Urothelium cell line (cell line): ENCODE measurements around the gene GLOD4.
A peak's percentile ranks its signal among the peaks of the same experiment; 100 is the strongest.
"Not testable (repeated sequence)": the region's sequence is repeated elsewhere in the genome, so short reads cannot be mapped to it uniquely, and the experiment has no call there.

Experiments used
- DNase-seq: peaks from one replicate; pipeline ENCODE4 v3.0.0; 2011; ENCODE audit warnings: low spot score, mixed read lengths
- FAIRE-seq: peaks from 2 replicates; lab custom pipeline; 2011; peaks lifted over from hg19 to GRCh38; lab: Jason Lieb, UNC

The GLOD4 gene, protein sequence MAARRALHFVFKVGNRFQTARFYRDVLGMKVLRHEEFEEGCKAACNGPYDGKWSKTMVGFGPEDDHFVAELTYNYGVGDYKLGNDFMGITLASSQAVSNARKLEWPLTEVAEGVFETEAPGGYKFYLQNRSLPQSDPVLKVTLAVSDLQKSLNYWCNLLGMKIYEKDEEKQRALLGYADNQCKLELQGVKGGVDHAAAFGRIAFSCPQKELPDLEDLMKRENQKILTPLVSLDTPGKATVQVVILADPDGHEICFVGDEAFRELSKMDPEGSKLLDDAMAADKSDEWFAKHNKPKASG

DNA sequence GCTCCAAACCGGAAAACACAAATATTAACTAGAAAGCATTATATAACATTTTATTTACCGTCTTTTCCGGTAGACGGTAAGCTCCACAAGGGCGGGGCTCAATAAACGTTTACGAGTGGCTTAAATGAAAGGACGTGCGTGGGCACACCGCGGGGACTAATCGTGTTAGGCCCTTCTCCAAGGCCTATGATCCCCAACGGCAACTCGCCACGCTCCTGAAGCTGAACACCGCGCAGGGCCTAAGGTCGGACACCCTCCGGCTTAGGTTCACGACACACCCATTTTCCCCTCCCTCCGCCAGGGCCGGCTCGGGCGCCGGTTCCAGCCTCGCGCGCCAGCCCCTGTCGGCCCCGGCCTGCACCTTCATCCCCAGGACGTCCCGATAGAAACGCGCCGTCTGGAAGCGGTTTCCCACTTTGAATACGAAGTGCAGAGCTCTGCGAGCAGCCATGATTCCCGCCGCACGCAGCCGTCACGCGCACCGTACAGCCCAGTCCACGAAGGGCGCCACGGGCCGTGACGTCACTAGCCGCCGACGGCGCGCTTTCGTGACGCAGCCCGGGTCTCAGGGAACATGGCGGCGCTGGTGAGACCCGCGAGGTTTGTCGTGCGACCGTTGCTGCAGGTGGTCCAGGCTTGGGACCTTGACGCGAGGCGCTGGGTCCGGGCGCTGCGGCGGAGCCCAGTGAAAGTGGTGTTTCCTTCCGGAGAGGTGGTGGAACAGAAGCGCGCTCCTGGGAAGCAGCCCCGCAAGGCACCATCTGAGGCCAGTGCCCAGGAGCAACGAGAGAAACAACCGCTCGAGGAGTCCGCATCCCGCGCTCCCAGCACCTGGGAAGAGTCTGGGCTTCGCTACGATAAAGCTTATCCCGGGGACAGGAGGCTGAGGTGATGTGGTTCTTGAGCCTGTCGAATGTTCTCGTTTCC is at the start of gene GLOD4, which contains the start of gene MRM3:
Gene GLOD4 (minus strand): TSS at position 476 of the 927 bp plus-strand sequence. CDS start 25 bp downstream, at position 451.
Gene MRM3 (plus strand): TSS at position 549 of the 927 bp plus-strand sequence. CDS start 26 bp downstream, at position 575.
- DNase-seq = peak; percentile 93
- peak; percentile 86 for FAIRE-seq

DNA sequence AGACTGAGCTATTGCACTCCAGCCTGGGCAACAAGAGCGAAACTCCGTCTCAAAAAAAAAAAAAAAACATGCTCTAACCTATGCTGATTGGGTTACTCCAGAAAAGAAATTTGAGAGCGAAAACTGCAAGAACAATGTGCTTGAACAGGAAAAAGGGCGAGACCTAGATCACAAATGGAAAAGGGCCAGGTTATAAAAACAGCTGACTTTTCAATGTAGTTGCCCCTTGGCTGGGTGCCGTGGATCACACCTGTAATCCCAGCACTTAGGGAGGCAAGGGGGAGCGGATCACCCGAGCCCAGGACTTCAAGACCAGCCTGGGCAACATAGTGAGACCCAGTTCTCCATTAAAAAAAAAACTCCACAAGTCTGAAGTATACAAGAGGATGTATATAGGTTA is 48.9 kb upstream of the GLOD4 start:
- FAIRE-seq (no peak), DNase-seq (no peak)

DNA sequence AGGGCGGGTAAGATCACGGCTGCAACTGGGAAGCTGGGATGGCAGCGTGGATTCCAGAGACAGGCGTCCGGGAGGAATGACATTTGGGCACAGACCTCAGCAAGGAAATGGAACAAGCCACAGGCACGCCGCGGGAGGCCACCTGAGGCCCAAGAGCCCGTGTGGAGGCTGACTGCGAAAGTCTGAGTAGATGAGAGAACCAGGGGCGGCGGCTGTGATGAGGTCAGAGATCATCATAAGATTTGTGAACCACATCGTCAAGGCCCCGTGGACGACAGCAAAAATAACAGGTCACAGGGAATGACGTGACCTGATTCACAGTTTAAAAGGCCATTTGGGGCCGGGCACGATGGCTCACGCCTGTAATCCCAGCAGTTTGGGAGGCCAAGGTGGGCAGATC is 48.3 kb upstream of the GLOD4 start:
- FAIRE-seq (no peak), DNase-seq (no peak)

DNA sequence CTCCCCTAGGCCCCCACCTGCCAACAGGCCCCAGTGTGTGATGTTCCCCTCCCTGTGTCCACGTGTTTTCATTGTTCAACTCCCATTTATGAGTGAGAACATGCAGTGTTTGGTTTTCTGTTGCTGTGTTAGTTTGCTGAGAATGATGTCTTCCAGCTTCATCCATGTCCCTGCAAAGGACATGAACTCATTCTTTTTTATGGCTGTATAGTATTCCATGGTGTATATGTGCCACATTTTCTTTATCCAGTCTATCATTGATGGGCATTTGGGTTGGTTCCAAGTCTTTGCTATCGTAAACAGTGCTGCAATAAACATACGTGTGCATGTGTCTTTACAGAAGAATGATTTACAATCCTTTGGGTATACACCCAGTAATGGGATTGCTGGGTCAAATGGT is 47.5 kb upstream of the GLOD4 start:
- FAIRE-seq, DNase-seq: not testable (repeated sequence)

DNA sequence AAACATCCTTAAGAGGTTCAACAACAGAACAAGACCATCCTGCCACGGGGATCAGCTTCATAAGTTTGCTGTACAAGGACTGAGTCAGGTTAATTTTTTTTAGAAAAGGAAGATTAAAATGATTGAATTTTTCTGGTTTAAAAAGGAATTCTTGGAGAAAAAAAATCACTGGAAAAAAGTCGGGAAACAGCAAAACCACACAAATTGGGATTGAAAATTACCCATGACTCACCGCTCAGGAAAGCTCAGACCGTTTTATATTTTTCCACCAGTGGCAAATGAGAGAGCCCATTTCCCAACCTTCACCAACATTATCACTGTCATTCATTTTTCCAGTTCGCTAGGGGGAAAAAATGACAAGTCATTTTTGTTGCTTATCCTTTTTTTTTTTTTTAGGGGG is 46.7 kb upstream of the GLOD4 start:
- no peak for DNase-seq
- no peak for FAIRE-seq

DNA sequence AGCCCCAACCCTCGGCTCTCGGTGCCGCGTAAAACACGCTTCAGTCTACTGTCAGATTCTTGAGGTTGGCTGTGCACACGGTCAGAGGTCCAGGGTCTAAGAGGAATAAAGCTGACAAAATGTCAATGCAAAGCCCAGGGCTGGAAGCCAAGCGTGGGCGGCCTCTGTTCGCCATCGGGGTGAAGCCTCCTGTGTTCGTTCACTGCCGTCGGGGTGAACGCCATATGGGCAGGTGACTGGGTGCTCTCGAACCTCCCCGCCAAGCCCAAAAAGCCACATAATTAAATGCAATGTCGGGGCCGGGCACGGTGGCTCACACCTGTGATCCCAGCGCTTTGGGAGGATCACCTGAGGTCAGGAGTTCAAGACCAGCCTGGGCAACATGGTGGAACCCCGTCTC is 44.7 kb upstream of the GLOD4 start:
- FAIRE-seq (no peak), DNase-seq (no peak)

DNA sequence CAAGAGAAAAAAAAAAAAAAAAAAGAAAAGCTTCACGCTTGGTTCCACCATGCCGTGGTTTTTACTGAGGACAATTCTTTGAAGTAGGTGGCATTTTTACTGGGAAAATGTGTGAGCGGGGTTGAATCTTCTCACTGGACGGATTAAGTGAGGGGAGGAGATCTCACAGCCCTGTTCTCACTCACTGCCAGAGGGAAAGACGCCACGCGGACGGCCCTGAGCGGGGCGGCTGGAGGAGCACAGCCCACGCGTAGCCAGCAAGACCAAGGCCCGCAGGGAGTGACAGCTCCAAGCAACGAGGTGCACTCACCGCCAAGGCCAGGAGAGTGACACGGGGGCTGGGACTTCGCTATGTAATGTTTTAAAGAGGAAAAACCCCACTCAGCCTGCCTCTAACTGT is 43.1 kb upstream of the GLOD4 start:
- FAIRE-seq = no peak
- no peak for DNase-seq

DNA sequence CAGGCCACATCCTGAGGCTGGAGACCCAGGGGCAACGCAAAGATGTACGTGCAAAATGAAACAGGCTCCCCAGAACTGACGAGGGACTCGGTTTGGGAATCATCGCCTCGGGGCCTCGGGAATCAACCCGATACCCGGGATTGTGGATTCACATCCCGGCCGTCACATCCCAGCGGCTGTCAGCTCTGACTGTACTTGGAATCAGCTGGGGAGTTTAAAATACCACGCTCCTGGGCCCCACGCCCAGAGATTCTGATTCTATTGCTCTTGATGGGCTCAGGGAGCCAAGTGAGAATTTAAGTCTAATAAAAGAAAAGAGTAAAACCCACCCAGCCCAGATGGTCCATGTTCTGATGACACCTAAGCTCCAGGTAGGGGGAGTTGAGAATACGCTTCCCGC is 42.3 kb upstream of the GLOD4 start:
- DNase-seq (no peak), FAIRE-seq (no peak)

DNA sequence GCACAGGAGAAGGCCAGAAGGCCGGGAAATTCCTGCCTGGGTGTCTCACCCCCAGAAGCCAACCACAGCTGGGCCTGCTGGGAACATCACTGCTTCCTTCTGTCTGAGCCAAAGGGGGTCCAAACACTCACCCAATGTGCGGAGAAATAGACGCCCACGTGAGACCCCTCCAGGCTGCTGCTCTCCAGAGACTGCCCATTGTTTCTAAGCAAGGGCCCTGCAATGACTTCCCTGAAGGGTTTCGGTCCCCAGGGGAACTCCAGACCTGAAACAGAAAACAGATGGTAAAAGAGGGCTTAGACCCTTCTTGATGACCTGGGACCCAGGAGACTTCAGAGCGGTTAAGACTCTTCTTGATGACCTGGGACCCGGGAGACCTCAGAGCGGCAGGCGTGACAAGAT is 41.4 kb upstream of the GLOD4 start:
- DNase-seq (no peak), FAIRE-seq (no peak)

DNA sequence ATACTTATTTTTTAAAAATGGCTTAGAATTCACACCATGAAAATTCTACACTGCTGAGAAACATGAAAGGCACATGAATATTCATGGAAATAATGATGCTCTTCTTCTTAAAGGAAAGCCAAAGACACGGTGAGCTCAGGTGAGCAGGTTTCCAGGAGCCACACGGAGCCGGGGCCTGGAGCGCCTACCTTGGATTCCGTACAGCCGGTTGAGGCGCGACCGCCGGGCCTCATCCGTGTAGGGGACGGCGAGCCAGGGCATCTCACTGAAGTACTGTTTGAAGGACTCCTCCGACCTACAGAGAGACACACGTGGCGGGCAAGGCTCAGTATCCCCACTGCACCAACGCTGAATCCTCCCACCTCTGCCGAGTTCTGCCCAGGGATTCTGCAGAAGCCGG is 37.2 kb upstream of the GLOD4 start:
- DNase-seq (no peak), FAIRE-seq (no peak)

DNA sequence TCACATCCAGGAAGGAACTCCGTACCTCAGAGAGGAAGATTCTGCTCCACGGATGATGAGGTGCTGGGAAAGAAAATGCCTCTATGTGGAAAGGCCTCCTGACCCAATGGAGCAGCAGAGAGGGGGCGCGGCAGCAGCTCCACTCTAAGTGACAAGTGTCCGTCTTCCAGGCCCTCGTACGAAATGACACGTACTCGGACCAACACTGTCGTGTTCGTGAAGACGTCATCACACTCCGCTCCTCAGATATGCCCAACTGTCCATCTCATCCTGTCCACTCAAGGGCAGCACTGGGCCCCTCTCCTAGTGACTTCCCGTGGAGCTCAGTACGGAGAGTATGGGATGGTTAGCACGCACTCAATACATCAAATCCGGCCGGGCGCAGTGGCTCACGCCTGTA is 32.3 kb upstream of the GLOD4 start:
- DNase-seq (no peak), FAIRE-seq (no peak)

DNA sequence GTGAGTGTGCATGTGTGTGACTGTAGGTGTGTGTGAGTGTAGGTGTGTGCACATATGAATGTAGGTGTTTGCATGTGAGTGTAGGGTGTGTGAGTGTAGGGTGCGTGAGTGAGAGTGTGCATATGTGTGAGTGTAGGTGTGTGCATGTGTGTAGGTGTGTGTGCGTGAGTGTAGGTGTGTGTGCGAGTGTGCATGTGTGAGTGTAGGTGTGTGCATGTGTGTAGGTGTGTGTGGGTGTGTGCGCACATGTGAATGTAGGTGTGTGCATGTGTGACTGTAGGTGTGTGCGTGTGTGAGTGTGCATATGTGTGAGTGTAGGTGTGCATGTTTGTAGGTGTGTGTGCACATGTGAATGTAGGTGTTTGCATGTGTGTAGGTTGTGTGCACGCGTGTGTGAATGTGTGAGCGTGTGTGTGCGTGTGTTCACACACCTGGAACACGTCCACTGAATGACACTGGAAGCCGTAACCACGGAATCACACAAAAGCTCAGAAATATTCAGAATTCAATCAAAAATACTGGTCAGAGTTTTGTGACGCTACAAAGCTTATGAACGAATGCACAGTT is 30.6 kb upstream of the GLOD4 start:
- FAIRE-seq = peak; percentile 86
- DNase-seq = no peak

DNA sequence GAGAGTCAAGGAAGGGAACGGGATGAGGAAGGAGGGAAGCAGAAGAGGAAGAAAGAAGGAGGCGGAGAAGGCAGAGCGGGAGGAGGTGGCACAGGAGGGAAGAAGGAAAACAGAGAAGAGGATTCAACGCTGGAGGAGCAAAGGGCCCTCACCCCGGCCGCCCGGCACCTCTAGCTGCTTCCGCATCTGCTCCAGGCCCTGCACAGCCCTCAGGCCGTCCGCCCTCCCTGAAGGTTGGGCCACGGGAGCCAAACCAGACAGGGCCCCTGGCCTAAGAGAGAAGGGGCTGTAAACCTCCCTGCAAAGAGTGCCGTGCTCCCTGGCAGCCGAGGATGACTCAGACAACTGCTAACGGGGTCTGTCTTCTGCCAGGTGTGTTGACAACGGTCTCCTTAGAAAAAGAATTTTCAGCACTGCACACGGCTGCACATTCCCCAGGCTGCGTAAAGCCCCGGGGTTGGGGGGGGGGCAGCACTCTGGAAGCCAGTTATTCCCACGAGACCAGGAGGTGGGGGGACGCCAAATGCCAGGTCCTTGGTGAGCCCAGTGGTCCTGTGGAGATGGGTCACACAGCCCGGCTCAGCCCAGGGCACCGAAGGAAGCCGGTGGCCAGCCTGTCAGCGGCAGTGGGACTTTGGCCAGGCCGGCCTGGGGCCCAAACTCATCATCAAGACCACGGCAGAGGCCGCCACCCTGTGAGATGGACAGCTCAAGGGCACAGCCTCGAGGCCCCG is 29.1 kb upstream of the GLOD4 start:
- FAIRE-seq (no peak), DNase-seq (no peak)

DNA sequence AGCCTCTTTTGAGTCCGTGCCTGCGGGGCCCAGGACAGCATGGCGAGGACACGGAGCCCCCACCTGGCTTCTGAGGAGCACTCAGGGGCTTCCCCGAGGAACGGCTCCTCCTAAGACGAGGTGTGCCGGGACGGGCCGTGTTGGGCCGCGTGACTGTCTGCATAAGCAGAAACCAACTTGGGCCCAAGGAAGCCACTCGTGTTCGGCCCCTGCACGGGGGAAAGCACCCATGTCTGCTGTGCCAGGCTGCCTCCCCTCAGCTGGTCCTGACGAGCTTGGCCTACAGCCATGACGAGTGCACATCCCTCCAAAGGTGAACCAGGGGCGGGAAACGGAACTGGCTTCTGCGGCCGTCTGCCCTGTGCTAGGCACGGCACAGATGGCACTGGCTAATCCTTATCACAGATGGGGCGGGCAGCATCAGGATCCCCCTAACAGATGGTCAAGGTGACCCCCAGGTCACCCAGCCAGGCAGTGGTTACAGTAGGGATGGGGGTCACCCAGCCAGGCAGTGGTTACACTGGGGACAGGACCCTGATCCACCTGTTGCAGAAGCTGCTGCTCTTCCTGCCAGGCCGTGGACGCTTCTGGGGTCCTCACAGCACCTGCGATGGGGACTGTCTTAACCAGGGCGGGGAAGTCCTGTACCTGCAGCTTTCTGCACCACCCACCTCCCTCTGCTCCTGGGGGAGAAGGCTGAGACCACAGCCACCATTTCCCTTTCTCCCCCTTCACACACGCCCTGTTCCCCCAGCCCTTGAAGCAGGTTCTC is 25.6 kb upstream of the GLOD4 start:
- DNase-seq = no peak

DNA sequence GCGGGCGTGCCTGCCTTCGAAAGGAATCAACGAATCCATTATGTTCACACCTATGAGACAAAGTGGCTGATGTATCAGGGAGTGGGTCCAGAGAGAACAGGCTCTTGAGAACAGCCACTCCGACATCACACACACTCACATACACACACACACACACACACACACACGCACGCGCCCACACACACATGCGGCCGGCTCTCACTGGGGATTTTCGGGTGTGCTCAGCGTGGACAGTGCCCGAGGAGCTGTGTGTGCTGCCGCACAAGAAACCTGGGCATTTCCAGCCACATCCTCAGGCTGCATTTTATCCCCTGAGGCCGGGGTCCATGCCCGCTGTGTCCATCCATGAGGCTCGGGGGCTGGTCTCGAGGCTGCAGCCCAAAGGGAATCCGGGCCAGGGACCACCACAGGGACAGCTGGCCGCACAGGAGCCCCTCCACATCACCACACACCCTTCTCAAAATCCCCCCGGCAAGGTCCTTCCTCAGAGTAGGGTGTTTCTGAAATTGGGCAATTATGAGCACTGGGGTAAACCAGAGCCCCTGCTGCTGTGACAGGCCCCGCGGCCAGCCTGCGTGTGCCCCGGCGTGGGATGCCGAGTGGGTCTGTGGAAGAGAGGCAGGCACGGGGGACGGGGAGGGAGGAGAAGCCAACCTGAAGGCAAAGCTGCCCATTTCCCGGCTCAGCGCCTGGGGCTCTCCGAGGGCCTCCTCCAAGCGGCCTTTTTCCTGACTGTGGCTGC is 24.9 kb upstream of the GLOD4 start:
- DNase-seq = no peak

More for the DNA sequence above, 25.6 kb upstream of the GLOD4 start:
- FAIRE-seq = no peak

DNA sequence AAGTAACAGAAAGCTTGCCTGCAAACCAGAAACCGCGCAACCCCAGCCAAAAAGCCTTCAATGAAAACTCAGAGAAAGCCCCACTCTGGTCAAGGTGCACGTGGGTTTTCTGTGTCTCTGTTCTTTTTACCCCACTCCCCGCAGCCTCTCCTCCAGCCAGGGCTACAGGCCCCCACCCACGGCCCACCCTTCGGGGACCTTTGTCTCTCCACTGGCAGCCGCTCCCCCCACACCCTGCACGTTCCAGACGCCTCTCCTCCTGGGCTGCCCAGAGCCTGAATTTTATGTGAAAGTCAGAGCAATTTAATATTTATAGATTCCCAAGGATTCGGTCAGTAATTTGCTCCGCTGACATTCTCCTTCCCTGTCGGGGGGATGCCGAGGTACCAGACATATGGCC is 24.3 kb upstream of the GLOD4 start:
- DNase-seq (no peak), FAIRE-seq (no peak)

More for the DNA sequence above, 24.9 kb upstream of the GLOD4 start:
- FAIRE-seq = no peak

DNA sequence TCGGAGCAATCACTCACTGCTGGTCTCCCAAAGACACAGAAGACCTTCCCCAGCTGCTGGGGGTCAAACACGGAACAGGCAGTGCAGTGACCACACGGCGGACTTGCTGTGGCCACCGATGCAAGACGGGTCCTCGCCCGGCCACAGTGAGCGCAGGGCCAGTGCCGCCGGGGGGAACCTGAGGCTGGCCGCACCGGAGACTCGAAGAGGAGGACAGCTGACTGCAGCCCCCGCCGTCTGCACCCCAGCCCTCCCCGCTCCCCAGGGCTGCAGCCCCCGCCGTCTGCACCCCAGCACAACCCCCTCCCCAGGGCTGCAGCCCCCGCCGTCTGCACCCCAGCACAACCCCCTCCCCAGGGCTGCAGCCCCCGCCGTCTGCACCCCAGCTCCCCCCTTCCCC is 23.8 kb upstream of the GLOD4 start:
- DNase-seq, FAIRE-seq: not testable (repeated sequence)

DNA sequence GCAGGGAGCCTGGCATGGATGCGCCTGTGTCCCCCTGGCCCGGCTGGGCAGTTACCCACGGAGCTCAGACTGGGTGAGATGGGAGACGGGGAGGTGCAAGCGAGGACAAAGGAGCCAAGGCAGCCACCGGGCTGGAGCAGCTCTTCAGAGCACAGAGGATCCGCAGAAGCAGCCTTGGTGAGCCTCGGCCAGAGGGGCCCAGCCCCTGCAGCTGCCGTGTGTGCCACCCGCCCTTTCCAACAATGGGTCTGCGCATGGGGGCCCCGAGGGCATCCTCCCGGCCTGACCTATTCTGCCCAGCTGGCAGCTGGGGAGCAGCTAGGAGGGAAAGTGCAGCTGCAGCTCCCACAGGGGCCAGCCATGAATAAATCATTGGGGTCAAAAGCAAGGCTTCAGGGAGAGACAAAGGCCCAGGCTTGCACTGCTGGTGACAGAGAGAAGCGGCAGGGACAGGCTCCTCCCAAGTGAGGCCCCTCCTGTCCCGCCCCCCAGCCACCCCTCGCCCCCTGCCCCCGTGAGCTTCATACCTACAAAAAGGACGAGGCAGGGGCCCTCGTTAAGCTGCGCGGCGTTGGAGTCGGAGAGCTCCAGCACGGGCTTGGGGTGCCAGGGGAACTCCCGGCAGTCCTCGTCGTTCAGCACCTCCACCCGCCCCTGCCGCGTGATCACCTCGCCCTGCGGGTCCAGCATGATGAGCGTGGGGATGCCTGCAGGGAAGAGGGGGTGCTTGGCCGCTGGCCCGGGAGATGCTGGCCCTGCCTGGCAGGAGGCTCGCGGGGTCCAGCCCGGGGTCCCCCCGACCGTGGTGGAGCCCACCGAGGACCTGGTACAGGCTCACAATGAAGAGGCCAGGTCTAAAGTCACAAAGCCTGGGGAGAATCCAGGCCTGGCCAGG is 22.7 kb upstream of the GLOD4 start:
- FAIRE-seq (no peak), DNase-seq (no peak)
